A673 (cell line): ENCODE data around the gene MDM4. TPM values are rescaled to one million over a fixed set of nuclear protein-coding genes. Genes with fewer than 3 reads are reported as not detected.

Experiments
- BruUV-seq: library from RNA; stranded (reverse); fragments of 400-500 nt; replicated peaks from 2 replicates; lab custom pipeline; 2021; lab: Mats Ljungman, UMichigan
- CTCF ChIA-PET: fragments of 300-600 bp; sonication (Branson Sonifier 250); formaldehyde crosslinking; loops from one replicate; lab custom pipeline; 2022; ENCODE audit warnings: antibody characterized with exemption; lab: Charles Lee
- POLR2A ChIA-PET: fragments of 300-600 bp; sonication (Branson Sonifier 250); formaldehyde crosslinking; loops from one replicate; lab custom pipeline; 2022; ENCODE audit warnings: antibody characterized with exemption; ENCODE audit not compliant: low non-redundant PET; lab: Charles Lee
- DNase-seq: peaks from one replicate; pipeline ENCODE4 v3.0.0-alpha.2; 2015; ENCODE audit warnings: low spot score
- H3K27ac ChIP-seq: fragments of 200-600 bp; sonication (generic); 2 replicates; pipeline ENCODE4 v1.5.1; 2016; ENCODE audit warnings: mixed run types, low read depth, mild to moderate bottlenecking, mixed read lengths, antibody characterized with exemption, low read length; ENCODE audit not compliant: poor library complexity, severe bottlenecking
- H3K27me3 ChIP-seq: fragments of 200-600 bp; sonication (generic); replicated peaks from 2 replicates; pipeline ENCODE4 v1.6.1; 2017; ENCODE audit warnings: mixed run types, low read depth, mild to moderate bottlenecking, mixed read lengths, antibody characterized with exemption, low read length; ENCODE audit not compliant: insufficient read depth, poor library complexity
- H3K36me3 ChIP-seq: fragments of 200-600 bp; sonication (generic); 2 replicates; pipeline ENCODE4 v1.6.1; 2016; ENCODE audit warnings: mixed run types, mild to moderate bottlenecking, mixed read lengths, antibody characterized with exemption, low read length; ENCODE audit not compliant: insufficient read depth, poor library complexity, severe bottlenecking
- H3K4me1 ChIP-seq: fragments of 200-600 bp; sonication (generic); 2 replicates; pipeline ENCODE4 v1.6.1; 2017; ENCODE audit warnings: mixed run types, mild to moderate bottlenecking, mixed read lengths, antibody characterized with exemption, low read length; ENCODE audit not compliant: insufficient read depth, poor library complexity, severe bottlenecking
- H3K4me3 ChIP-seq: fragments of 200-600 bp; sonication (generic); 2 replicates; pipeline ENCODE4 v1.5.1; 2016; ENCODE audit warnings: low read depth, mixed run types, mild to moderate bottlenecking, mixed read lengths, low read length; ENCODE audit not compliant: poor library complexity, severe bottlenecking
- H3K9me3 ChIP-seq: fragments of 200-600 bp; sonication (generic); 2 replicates; pipeline ENCODE4 v1.6.1; 2016; ENCODE audit warnings: mixed run types, low read depth, mild to moderate bottlenecking, mixed read lengths, antibody characterized with exemption, low read length; ENCODE audit not compliant: poor library complexity, severe bottlenecking
- EZH2 ChIP-seq: fragments of 200-600 bp; sonication (generic); IDR thresholded peaks from 2 replicates; pipeline ENCODE4 v1.6.1; 2017; ENCODE audit warnings: borderline replicate concordance, low read depth, mild to moderate bottlenecking, mixed read lengths, antibody characterized with exemption, low read length; ENCODE audit not compliant: poor library complexity, severe bottlenecking
- intact Hi-C: fragments of 100-400 bp; cut with micrococcal nuclease; formaldehyde crosslinking; loops from one replicate; pipeline ENCODE4 v1.10.0; 2022; ENCODE audit not compliant: unreplicated experiment
- total RNA-seq: library from RNA; stranded (reverse); gene quantifications from 2 replicates; pipeline ENCODE4 v1.2.3, GENCODE V29; 2021
- TF ChIP-seq, protein P1 (sequence below): fragments of 300-800, 200-600 bp; sonication (generic); conservative IDR thresholded peaks from 2 replicates; pipeline ENCODE4 v1.5.1; 2017; ENCODE audit warnings: low read depth, mild to moderate bottlenecking, antibody characterized with exemption, low read length, moderate library complexity, mixed read lengths

The MDM4 gene
- total RNA-seq, 1 experiment from 2014 or later, result 71.3 TPM

DNA sequence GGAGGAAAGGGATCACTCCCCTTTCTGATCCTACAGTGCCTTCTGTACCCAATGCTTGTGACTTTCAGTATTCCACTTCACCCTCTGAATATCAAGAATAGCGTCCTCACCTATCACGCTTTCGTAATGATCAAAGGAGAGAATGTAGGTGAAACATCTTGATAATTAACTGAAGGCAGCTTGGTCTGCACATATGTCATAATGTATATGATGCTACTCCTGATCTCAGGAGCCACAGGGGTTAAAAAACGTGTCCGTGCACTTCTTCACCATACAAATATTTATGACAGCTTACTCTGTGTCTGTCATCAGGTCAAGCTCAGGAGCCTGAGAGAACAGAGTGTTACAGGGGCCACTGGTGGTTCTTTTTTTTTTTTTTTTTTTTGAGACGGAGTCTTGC is 20.4 kb upstream of the MDM4 start:
- CTCF ChIA-PET, result no interaction called here
- peak overlapping the region; percentile 94 for H3K4me3 ChIP-seq
- DNase-seq, result no peak
- H3K9me3 ChIP-seq, result no peaks in the 10 kb centered on the region
- H3K27ac ChIP-seq, result no peak overlapping the region
- H3K27me3 ChIP-seq, result no peaks in the 10 kb centered on the region
- POLR2A ChIA-PET, result interaction anchor here (0.6 to 1.1 kb wide), 2 partner anchors 10 to 278 kb away, joined by 6 read pairs; no protein-coding TSS in a partner anchor
- no peak for TF ChIP-seq EZH2
- TF ChIP-seq, protein P1, sequence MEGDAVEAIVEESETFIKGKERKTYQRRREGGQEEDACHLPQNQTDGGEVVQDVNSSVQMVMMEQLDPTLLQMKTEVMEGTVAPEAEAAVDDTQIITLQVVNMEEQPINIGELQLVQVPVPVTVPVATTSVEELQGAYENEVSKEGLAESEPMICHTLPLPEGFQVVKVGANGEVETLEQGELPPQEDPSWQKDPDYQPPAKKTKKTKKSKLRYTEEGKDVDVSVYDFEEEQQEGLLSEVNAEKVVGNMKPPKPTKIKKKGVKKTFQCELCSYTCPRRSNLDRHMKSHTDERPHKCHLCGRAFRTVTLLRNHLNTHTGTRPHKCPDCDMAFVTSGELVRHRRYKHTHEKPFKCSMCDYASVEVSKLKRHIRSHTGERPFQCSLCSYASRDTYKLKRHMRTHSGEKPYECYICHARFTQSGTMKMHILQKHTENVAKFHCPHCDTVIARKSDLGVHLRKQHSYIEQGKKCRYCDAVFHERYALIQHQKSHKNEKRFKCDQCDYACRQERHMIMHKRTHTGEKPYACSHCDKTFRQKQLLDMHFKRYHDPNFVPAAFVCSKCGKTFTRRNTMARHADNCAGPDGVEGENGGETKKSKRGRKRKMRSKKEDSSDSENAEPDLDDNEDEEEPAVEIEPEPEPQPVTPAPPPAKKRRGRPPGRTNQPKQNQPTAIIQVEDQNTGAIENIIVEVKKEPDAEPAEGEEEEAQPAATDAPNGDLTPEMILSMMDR, result no peak
- BruUV-seq, result no TSS peak
- intact Hi-C loops, result loop anchor here (2.0 kb wide), 1 partner anchor 49 kb away; no protein-coding TSS in a partner anchor
- no peaks in the 10 kb centered on the region for H3K36me3 ChIP-seq
- peaks cover 21% of the 10 kb centered on the region for H3K4me1 ChIP-seq

GRCh38 chr1:204498981-204499380 is 17.2 kb upstream of the MDM4 start:
- H3K4me3 ChIP-seq, result no peak overlapping the region
- BruUV-seq, result no TSS peak

GRCh38 chr1:204499511-204500468 is 16.4 kb upstream of the MDM4 start:
- Histone ChIP-seq H3K36me3 (no peaks in the 10 kb centered on the region), H3K27ac (no peak overlapping the region), H3K4me3 (no peak overlapping the region), H3K9me3 (no peaks in the 10 kb centered on the region), H3K4me1 (peaks cover 26% of the 10 kb centered on the region), H3K27me3 (no peaks in the 10 kb centered on the region)
- CTCF ChIA-PET, result interaction anchor here (1.1 to 5.3 kb wide), 2 partner anchors 53 to 68 kb away, joined by 4 to 71 read pairs; no protein-coding TSS in a partner anchor
- intact Hi-C loops, result loop anchor here (2.0 to 5.0 kb wide), 2 partner anchors 287 to 337 kb away; partner anchors contain the start of gene GOLT1A
- POLR2A ChIA-PET, result no interaction called here
- DNase-seq, result no peak
- no TSS peak for BruUV-seq
- no peak for TF ChIP-seq EZH2
- TF ChIP-seq, protein P1, result no peak

More at GRCh38 chr1:204498981-204499380, 17.2 kb upstream of the MDM4 start:
- no peak for DNase-seq
- Histone ChIP-seq H3K36me3 (no peaks in the 10 kb centered on the region), H3K9me3 (no peaks in the 10 kb centered on the region), H3K4me1 (peaks cover 22% of the 10 kb centered on the region), H3K27me3 (no peaks in the 10 kb centered on the region), H3K27ac (no peak overlapping the region)
- TF ChIP-seq, protein P1, result no peak
- no peak for TF ChIP-seq EZH2
- POLR2A ChIA-PET, result no interaction called here
- CTCF ChIA-PET, result interaction anchor here (5.3 kb wide), 1 partner anchor 52 kb away, joined by 71 read pairs; no protein-coding TSS in a partner anchor
- intact Hi-C loops, result no loop called here
